HepG2 (cell line): Measurements from ENCODE around the gene SIKE1. TPM values are rescaled to one million over a fixed set of nuclear protein-coding genes. Genes with fewer than 3 reads are reported as not detected.
"Not testable (repeated sequence)": the region's sequence is repeated elsewhere in the genome, so short reads cannot be mapped to it uniquely, and the experiment has no call there.

Experiments
- ATAC-seq: fragments of 200-7000 bp; cut with Tn5 transposase; 3 replicates; pipeline ENCODE4 v1.9.1; 2020; ENCODE audit warnings: mild to moderate bottlenecking, moderate library complexity
- BruUV-seq: library from RNA; stranded (reverse); fragments of 400-500 nt; replicated peaks from 2 replicates; lab custom pipeline; 2021; lab: Mats Ljungman, UMichigan
- CTCF ChIA-PET: fragments of 300-600 bp; formaldehyde crosslinking; extraction: SDS; loops from one replicate; lab custom pipeline; 2021; ENCODE audit warnings: low total read pairs, inconsistent platforms, low intra/inter-chr PET ratio; lab: Yijun Ruan, JAX
- POLR2A ChIA-PET: fragments of 350-600 bp; sonication (Branson Sonifier 250); formaldehyde crosslinking; loops from one replicate; lab custom pipeline; 2020; ENCODE audit warnings: antibody characterized with exemption, inconsistent platforms; lab: Yijun Ruan, JAX
- DNase-seq: peaks from one replicate; pipeline ENCODE4 v3.0.0-alpha.2; 2015; ENCODE audit warnings: low spot score
- FAIRE-seq: peaks from 3 replicates; lab custom pipeline; 2011; peaks lifted over from hg19 to GRCh38; lab: Jason Lieb, UNC
- H2AFZ ChIP-seq: one replicate; pipeline ENCODE4 v1.6.1; 2011; ENCODE audit warnings: low read length, inconsistent platforms
- H3K27ac ChIP-seq: fragments of 300-600 bp; 3 replicates; pipeline ENCODE4 v1.8.0; 2011; ENCODE audit warnings: mixed run types, mild to moderate bottlenecking, mixed read lengths, low read length, inconsistent platforms; ENCODE audit not compliant: insufficient read depth; ENCODE audit errors: extremely low read length
- H3K27me3 ChIP-seq, 2 experiments: fragments of 200-600 bp in 1 of 2; 2 replicates in 1 of 2; 3 replicates in 1 of 2; pipeline versions ENCODE4 v1.6.0 to v1.8.0; 2011; ENCODE audit warnings: low read length in 2 of 2, mild to moderate bottlenecking in 2 of 2, moderate library complexity in 2 of 2, inconsistent platforms in 1 of 2; ENCODE audit not compliant: insufficient read depth in 2 of 2, control insufficient read depth in 1 of 2
- H3K36me3 ChIP-seq, 2 experiments: fragments of 200-600 bp in 1 of 2; replicated peaks in 1 of 2; 2 replicates in 1 of 2; 3 replicates in 1 of 2; pipeline versions ENCODE4 v1.5.1 to v1.8.0; 2011; ENCODE audit warnings: low read length in 2 of 2, inconsistent platforms in 1 of 2; ENCODE audit not compliant: insufficient read depth in 2 of 2, control insufficient read depth in 1 of 2
- H3K4me1 ChIP-seq: 2 replicates; pipeline ENCODE4 v1.5.1; 2012; ENCODE audit warnings: low read length, inconsistent platforms; ENCODE audit not compliant: insufficient read depth
- H3K4me2 ChIP-seq: 2 replicates; pipeline ENCODE4 v1.6.0; 2011; ENCODE audit warnings: low read depth, low read length, inconsistent platforms
- H3K4me3 ChIP-seq, 3 experiments: fragments of 200-600 bp in 1 of 3; sonication (generic), shearing (Covaris generic) in 1 of 3; replicated peaks in 1 of 3; 2 replicates each; pipeline ENCODE4 v1.5.1; 2011 to 2016; ENCODE audit warnings: low read length in 3 of 3, inconsistent platforms in 2 of 3, low read depth in 2 of 3, mild to moderate bottlenecking in 2 of 3, control low read depth in 1 of 3, mixed read lengths in 1 of 3; ENCODE audit not compliant: insufficient read depth in 1 of 3
- H3K79me2 ChIP-seq: one replicate; pipeline ENCODE4 v1.6.1; 2011; ENCODE audit warnings: low read length, inconsistent platforms; ENCODE audit not compliant: insufficient read depth
- H3K9ac ChIP-seq: 2 replicates; pipeline ENCODE4 v1.6.0; 2011; ENCODE audit warnings: mild to moderate bottlenecking, low read depth, low read length, inconsistent platforms; ENCODE audit not compliant: insufficient read depth
- H3K9me3 ChIP-seq: 2 replicates; pipeline ENCODE4 v1.5.1; 2012; ENCODE audit warnings: mild to moderate bottlenecking, low read length
- H4K20me1 ChIP-seq: 2 replicates; pipeline ENCODE4 v1.6.0; 2011; ENCODE audit warnings: inconsistent platforms, mild to moderate bottlenecking, low read length, moderate library complexity; ENCODE audit not compliant: insufficient read depth
- GABPA ChIP-seq, 2 experiments: IDR thresholded peaks; 2 replicates each; pipeline ENCODE4 v1.6.1; 2011 to 2016; ENCODE audit warnings: low read depth in 2 of 2, low read length in 1 of 2, missing biosample characterization in 1 of 2, missing genetic modification characterization in 1 of 2
- HOXD1 ChIP-seq: sonication (generic); formaldehyde crosslinking; IDR thresholded peaks from 2 replicates; pipeline ENCODE4 v1.5.0; 2020; ENCODE audit warnings: missing genetic modification reagents
- MAFK ChIP-seq, 2 experiments: IDR thresholded peaks in 1 of 2; conservative IDR thresholded peaks in 1 of 2; 2 replicates each; pipeline ENCODE4 v1.6.1; 2011; ENCODE audit warnings: improper control_type of control experiment in 2 of 2, low read length in 2 of 2
- PHF21A ChIP-seq: sonication (generic); formaldehyde crosslinking; IDR thresholded peaks from 2 replicates; pipeline ENCODE4 v1.5.0; 2020; ENCODE audit warnings: mild to moderate bottlenecking, missing genetic modification reagents
- ZMAT3 ChIP-seq: sonication (generic); formaldehyde crosslinking; conservative IDR thresholded peaks from 2 replicates; pipeline ENCODE4 v1.7.0; 2021; ENCODE audit warnings: missing genetic modification reagents
- ZNF674 ChIP-seq: sonication (generic); formaldehyde crosslinking; IDR thresholded peaks from 2 replicates; pipeline ENCODE4 v1.5.0; 2020; ENCODE audit warnings: low read depth, mild to moderate bottlenecking, missing genetic modification reagents
- ZNF747 ChIP-seq: sonication (generic); formaldehyde crosslinking; IDR thresholded peaks from 2 replicates; pipeline ENCODE4 v1.8.1; 2023; ENCODE audit warnings: missing genetic modification reagents, mild to moderate bottlenecking, borderline replicate concordance
- WGBS: methylation state at CpG from one replicate; pipeline ENCODE4 v1.1.6; 2017; ENCODE audit warnings: low lambda C conversion rate; 5-methylcytosine and 5-hydroxymethylcytosine counted together
- in situ Hi-C: cut with HindIII; loops from 2 replicates; pipeline ENCODE4 v1.10.0; 2017; ENCODE audit warnings: low pct_unique_long_range_greater_than_20kb; ENCODE audit not compliant: extremely low pct_ligation_motif_present
- intact Hi-C: fragments of 100-400 bp; cut with micrococcal nuclease; formaldehyde crosslinking; loops from one replicate; pipeline ENCODE4 v1.10.0; 2022; ENCODE audit not compliant: unreplicated experiment
- polyA plus RNA-seq, 8 experiments: library from polyadenylated mRNA; depleted of rRNA in 3 of 8; stranded (reverse) in 7 of 8; unstranded in 1 of 8; fragments of >200 nt; fragmentation: Illumina TruSeq in 4 of 8; extraction: Trizol in 4 of 8; gene quantifications; 2 replicates each; pipeline versions ENCODE4 v1.2.1 to v1.2.3, GENCODE V29; 2011 to 2016; ENCODE audit warnings: low read depth in 4 of 8, missing spikeins in 1 of 8, mixed read lengths in 1 of 8; ENCODE audit not compliant: insufficient read depth in 1 of 8
- total RNA-seq, 5 experiments: library from RNA; depleted of rRNA; stranded (reverse); fragments of >200 nt; fragmentation: Illumina TruSeq; extraction: Trizol; gene quantifications; 2 replicates each; pipeline ENCODE4 v1.2.3, GENCODE V29; 2016; ENCODE audit warnings: low read depth in 1 of 5
- TF ChIP-seq, protein P1 (sequence below): sonication (generic); formaldehyde crosslinking; IDR thresholded peaks from 2 replicates; pipeline ENCODE4 v1.4.0; 2020; ENCODE audit warnings: mild to moderate bottlenecking, low read depth, missing genetic modification reagents

SIKE1 gene
- total and polyA plus RNA-seq, 2 of the 13 experiments (the other 11 are each of a cell fraction or from before 2014, with no cell fraction given), result 36.5 to 58.4 TPM

DNA sequence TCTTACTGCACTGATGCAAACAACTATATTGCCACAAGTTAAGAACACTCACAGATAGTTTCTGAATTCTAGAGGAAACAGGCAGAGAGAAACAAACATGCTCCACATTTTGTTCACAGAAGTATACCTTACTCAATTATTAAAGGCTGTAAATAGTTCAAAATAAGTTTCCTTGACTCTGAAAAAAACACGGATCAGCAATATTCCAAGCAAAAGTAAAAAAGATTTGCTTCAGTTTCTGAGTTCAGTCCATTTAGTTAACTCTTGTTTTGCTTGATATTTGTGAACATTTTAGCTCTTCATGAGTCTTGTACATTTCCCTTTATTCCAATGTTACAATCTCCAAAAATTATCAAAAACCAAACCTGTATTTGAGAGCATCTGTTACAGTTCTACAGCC lies 49.6 kb upstream of the SIKE1 start:
- TF ChIP-seq MAFK (conservative IDR thresholded peaks at IDR 0.05 in 1 of 2, IDR thresholded peaks at IDR 0.05 in 1 of 2; ENCODE audit: low read length in 2 of 2), result peak in 1 of 2 experiments; percentile 11; a peak in 1 of 4 replicates
- ATAC-seq, H2AFZ ChIP-seq, BruUV-seq, in situ Hi-C loops, intact Hi-C loops, H3K79me2 ChIP-seq, H3K9ac ChIP-seq, POLR2A ChIA-PET, H3K4me1 ChIP-seq, CTCF ChIA-PET, H3K27me3 ChIP-seq, H4K20me1 ChIP-seq, H3K4me2 ChIP-seq, H3K36me3 ChIP-seq, H3K27ac ChIP-seq, H3K4me3 ChIP-seq, H3K9me3 ChIP-seq, DNase-seq, FAIRE-seq: not testable (repeated sequence)
- WGBS, result 0% methylated on average over 1 of the region's 1 CpG

DNA sequence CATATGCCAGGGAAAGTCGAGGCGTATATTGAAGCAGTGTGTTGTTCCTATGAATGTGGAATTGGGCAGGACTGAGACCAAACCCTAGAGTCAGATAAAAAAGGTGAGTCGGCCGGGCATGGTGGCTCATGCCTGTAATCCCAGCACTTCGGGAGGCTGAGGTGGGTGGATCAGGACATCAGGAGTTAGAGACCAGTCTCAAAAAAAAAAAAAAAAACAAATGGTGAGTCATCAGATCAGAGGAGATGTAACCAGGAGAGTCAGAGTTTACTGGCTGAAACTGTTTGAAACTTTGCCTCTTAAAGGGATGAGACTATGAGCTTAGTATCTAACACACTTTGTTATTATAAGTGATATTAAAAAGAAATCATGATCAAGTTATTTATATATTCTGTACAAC lies 47.8 kb upstream of the SIKE1 start:
- Histone ChIP-seq H3K4me3 (no peak overlapping the region), H4K20me1 (no peaks in the 10 kb centered on the region), H3K79me2 (no peaks in the 10 kb centered on the region), H3K36me3 (no peaks in the 10 kb centered on the region), H3K9me3 (no peaks in the 10 kb centered on the region), H3K4me1 (no peaks in the 10 kb centered on the region), H2AFZ (no peak overlapping the region), H3K9ac (no peak overlapping the region), H3K27me3 (peaks cover 0 to 2% of the 10 kb centered on the region in 2 experiments; a peak in 2 of 5 replicates), H3K27ac (no peak overlapping the region), H3K4me2 (no peak overlapping the region)
- BruUV-seq, result no TSS peak
- 18% methylated on average over 5 of the region's 5 CpGs for WGBS
- no peak for TF ChIP-seq ZMAT3 (CRISPR knock-in tag)
- TF ChIP-seq GABPA (IDR thresholded peaks at IDR 0.05; ENCODE audit: low read depth, low read length), result no peak
- no peak for TF ChIP-seq GABPA (CRISPR knock-in tag; IDR thresholded peaks at IDR 0.05; ENCODE audit: low read depth)
- TF ChIP-seq PHF21A (CRISPR knock-in tag), result no peak
- no peak for TF ChIP-seq ZNF747 (CRISPR knock-in tag)
- TF ChIP-seq ZNF674, result no peak
- no peak for TF ChIP-seq HOXD1 (CRISPR knock-in tag)
- TF ChIP-seq, protein P1, sequence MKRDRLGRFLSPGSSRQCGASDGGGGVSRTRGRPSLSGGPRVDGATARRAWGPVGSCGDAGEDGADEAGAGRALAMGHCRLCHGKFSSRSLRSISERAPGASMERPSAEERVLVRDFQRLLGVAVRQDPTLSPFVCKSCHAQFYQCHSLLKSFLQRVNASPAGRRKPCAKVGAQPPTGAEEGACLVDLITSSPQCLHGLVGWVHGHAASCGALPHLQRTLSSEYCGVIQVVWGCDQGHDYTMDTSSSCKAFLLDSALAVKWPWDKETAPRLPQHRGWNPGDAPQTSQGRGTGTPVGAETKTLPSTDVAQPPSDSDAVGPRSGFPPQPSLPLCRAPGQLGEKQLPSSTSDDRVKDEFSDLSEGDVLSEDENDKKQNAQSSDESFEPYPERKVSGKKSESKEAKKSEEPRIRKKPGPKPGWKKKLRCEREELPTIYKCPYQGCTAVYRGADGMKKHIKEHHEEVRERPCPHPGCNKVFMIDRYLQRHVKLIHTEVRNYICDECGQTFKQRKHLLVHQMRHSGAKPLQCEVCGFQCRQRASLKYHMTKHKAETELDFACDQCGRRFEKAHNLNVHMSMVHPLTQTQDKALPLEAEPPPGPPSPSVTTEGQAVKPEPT (CRISPR knock-in tag), result no peak
- ATAC-seq (no peak), DNase-seq (no peak), FAIRE-seq (no peak)
- intact Hi-C loops (no loop called here), in situ Hi-C loops (no loop called here)
- ChIA-PET CTCF (no interaction called here), POLR2A (no interaction called here)
